ENCODE measurements around the gene FSTL5. TPM values are rescaled to one million over a fixed set of nuclear protein-coding genes. Genes with fewer than 3 reads are reported as not detected.

FSTL5 gene
- total RNA-seq, 2 donors from 2014 or later = not detected

DNA sequence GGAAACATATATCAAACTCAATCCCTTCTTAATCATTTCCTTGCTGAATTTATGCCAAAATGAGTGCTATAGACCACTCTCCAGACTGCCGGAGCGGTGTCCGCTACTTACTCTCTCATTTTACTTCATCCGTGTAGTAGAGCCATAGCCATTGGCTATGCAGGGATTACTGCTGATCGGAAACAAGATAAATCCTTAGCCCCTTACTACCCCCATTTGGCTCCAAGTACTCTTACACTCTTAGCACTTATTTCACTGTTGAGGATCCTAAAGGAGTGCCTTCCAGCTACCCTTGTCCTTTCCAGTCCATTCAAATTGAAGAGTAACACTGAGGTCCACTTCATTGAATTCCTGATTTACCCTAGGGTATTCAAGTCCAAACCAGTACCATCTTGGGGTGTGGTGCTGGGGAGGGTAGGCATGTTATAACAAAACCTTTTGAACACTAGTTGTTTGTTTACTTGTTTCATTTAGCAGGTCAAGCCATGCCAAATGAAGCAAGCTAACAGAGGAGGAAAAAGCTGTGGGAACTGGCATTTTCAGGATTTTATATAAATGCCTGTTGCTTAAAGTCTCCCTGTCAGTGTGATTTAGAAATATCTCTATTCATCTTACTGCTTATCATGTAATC lies 715.1 kb downstream of the FSTL5 start:
- no peaks in the 10 kb centered on the region for H3K27me3 Mint-ChIP-seq
- peaks cover 4% of the 10 kb centered on the region for H3K9me3 Mint-ChIP-seq
- H3K36me3 Mint-ChIP-seq (ENCODE audit: low read depth) = no peaks in the 10 kb centered on the region
- ATAC-seq (replicated peaks) = no peak
- no peak overlapping the region for H3K27ac Mint-ChIP-seq
- no peaks in the 10 kb centered on the region for H3K4me1 Mint-ChIP-seq
- no peak overlapping the region for H3K4me3 Mint-ChIP-seq

DNA sequence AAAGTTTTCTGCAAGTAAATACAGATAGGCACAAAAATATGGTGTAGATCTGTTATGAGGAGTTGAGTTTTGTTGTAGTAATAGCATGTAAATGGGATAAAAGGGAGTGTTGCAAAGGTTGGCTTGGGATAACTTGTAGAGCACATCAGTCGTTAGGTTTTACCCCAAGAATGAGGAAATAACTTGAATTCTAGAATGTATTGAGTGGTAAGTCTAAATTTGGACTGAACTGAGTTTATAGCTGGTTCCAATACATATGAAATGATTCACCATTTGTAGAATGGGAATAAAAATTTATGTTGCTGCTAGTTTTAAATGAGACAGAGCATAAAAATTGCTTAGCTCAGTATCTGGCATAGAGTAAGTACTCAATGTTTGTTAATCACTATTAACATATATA lies 719.2 kb downstream of the FSTL5 start:
- Mint-ChIP-seq H3K9me3 (peaks cover 12% of the 10 kb centered on the region), H3K36me3 (ENCODE audit: low read depth) (no peaks in the 10 kb centered on the region), H3K4me1 (no peaks in the 10 kb centered on the region), H3K27me3 (no peaks in the 10 kb centered on the region), H3K4me3 (no peak overlapping the region), H3K27ac (no peak overlapping the region)
- ATAC-seq (replicated peaks) = no peak

DNA sequence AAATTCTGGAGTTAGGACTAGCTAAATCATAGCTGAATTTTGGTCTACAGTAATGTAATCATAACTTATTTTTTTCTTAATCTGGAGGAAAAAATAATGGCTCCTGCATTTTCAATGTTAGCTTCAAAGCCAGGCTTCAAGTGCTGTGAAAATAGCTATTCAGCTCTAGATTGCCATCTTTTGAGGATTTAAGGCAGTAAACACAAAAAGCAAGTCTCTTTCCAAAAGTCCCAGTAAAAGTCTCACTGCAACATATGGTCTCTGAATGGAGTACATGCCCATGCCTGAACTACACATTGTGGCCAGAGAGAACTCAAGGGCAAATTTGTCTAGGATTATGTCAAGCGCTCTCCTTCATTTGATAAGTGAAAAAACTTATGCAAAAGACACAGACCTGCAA lies 720.9 kb downstream of the FSTL5 start:
- H3K9me3 Mint-ChIP-seq = peaks cover 12% of the 10 kb centered on the region
- H3K36me3 Mint-ChIP-seq (ENCODE audit: low read depth) = no peaks in the 10 kb centered on the region
- no peak overlapping the region for H3K4me3 Mint-ChIP-seq
- no peaks in the 10 kb centered on the region for H3K4me1 Mint-ChIP-seq
- no peaks in the 10 kb centered on the region for H3K27me3 Mint-ChIP-seq
- no peak overlapping the region for H3K27ac Mint-ChIP-seq
- no peak for ATAC-seq (replicated peaks)

DNA sequence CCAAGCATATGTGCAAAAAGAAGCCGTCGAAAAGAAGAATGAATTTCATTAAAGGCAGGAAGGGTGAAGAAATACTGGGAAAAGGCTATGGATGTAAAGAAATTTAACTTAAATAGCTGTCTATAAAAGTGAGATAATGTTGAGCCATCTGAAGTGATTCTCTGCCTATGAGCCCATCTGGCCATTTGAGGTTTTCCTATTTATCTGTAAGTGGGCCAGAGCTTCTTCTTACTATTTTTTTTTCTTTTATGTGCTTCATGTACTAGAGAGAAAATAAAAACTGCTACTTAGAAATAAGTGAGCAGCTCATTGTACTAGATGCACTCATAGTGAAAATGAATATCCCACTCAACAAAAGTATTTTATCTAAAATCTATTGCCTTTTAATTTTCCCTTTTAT lies 725.7 kb downstream of the FSTL5 start:
- H3K36me3 Mint-ChIP-seq (ENCODE audit: low read depth) = no peaks in the 10 kb centered on the region
- no peak overlapping the region for H3K4me3 Mint-ChIP-seq
- no peaks in the 10 kb centered on the region for H3K27me3 Mint-ChIP-seq
- no peak overlapping the region for H3K27ac Mint-ChIP-seq
- ATAC-seq (replicated peaks) = no peak
- H3K4me1 Mint-ChIP-seq = no peaks in the 10 kb centered on the region
- H3K9me3 Mint-ChIP-seq = peaks cover 12% of the 10 kb centered on the region

DNA sequence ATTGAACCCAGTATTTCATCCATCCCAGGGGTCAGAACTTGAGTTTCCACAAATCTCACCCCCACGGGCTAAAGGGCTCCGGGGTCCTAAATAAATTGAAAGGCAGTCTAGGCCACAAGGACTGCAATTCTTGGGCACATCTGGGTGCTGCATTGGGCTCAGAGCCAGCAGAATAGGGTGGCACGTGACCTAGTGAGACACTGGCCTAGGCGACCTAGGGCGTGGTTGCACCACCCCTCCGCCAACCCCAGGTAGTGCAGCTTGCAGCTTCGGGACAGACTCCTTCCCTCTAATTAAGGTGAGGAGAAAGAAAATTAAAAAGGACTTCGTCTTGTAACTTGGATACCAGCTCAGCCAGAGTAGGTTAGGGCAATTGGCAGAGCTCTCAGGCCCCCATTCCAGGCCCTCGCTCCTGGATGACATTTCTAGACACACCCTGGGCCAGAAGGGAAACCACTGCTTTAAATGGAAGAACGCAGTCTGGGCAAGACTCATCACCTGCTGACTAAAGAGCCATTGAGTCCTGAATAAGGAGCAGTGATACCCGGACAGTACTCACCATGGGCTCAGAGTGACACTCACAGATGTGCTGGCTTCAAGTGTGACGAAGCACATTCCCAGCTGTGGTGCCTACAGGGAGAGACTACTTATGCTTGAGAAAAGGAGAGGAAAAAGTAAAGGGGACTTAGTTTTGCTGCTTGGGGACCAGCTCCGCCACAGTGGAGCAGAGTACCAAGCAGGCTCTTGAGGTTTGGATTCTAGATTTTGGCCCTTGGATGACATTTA lies 735.4 kb downstream of the FSTL5 start:
- Mint-ChIP-seq H3K9me3 (peaks cover 12% of the 10 kb centered on the region), H3K27ac (no peak overlapping the region), H3K36me3 (ENCODE audit: low read depth) (no peaks in the 10 kb centered on the region), H3K27me3 (no peaks in the 10 kb centered on the region), H3K4me3 (no peak overlapping the region), H3K4me1 (no peaks in the 10 kb centered on the region)
- no peak for ATAC-seq (replicated peaks)

DNA sequence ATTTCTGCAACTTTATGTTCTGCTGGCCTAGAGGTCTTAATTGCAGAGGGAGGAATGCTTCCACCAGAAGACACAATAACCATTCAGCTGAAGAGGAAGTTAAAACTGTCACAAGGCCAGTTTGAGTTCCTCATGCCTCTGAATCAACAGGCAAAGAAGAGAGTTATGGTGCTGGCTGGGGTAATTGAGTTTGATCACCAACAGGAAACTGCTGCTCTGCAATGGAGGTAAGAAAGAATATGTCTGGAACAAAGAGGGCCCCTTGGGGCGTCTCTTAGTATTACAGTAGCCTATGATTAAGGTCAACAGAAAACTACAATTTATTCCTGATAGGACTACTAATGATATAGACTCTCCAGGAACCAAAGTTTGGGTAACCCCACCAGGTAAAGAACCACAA lies 744.0 kb downstream of the FSTL5 start:
- H3K9me3 Mint-ChIP-seq = no peaks in the 10 kb centered on the region

DNA sequence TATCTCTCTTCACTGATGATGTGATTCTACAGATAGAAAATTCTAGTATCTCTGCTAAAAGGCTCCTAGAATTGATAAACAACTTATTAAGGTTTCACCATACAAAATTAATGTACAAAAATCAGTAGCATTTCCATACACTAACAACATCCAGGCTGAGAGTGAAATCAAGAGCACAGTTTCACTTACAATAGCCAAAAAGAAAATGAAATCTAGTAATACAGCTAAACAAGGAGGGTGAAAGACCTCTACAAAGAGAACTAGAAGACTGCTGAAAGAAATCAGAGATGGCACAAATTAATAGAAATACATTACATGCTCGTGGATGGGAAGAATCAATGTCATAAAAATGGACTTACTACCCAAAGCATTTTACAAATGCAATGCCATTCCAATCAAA lies 751.9 kb downstream of the FSTL5 start:
- peaks cover 13% of the 10 kb centered on the region for H3K9me3 Mint-ChIP-seq
- no peak for ATAC-seq (replicated peaks)
- H3K27me3 Mint-ChIP-seq = no peaks in the 10 kb centered on the region
- no peak overlapping the region for H3K27ac Mint-ChIP-seq
- no peak overlapping the region for H3K4me3 Mint-ChIP-seq
- H3K4me1 Mint-ChIP-seq = no peaks in the 10 kb centered on the region
- H3K36me3 Mint-ChIP-seq (ENCODE audit: low read depth) = no peaks in the 10 kb centered on the region

More for the DNA sequence above, 744.0 kb downstream of the FSTL5 start:
- Mint-ChIP-seq H3K4me3 (no peak overlapping the region), H3K27ac (no peak overlapping the region), H3K27me3 (no peaks in the 10 kb centered on the region), H3K36me3 (ENCODE audit: low read depth) (no peaks in the 10 kb centered on the region), H3K4me1 (no peaks in the 10 kb centered on the region)
- ATAC-seq (replicated peaks) = no peak

DNA sequence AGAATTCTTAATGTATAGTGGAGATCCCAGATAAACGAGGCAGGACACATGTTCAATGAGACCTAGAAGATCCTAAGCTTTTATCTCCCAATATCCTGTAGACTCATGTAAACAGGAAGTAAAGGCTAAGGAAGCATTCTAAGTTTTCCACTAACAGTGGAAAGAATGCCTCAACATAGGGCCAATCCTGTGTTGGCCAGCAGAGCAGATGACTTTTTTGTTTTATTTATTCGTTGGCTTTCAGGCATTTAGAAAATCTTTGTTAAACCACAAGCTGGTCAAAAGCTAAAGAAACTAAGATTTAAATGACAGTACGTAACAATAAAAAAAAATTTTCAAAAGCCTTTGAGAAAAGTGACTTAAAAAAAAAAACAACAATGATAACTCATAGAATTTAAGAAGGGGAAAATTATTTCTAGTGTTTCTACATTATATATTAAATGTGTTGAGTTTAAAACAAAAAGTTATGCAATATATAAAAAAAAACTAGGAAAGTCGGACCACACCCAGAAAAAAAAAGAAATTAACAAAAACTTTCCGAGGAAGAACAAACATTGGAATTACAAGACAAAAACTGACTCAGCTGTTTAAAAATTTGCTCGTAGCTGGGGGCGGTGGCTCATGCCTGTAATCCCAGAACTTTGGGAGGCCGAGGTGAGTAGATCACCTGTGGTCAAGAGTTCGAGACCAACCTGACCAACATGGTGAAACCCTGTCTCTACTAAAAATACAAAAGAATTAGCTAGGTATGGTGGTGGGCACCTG lies 759.3 kb downstream of the FSTL5 start:
- no peak overlapping the region for H3K27ac Mint-ChIP-seq
- no peak overlapping the region for H3K4me3 Mint-ChIP-seq
- H3K4me1 Mint-ChIP-seq = no peaks in the 10 kb centered on the region
- no peak for ATAC-seq (replicated peaks)
- H3K9me3 Mint-ChIP-seq = peaks cover 17% of the 10 kb centered on the region
- no peaks in the 10 kb centered on the region for H3K27me3 Mint-ChIP-seq
- no peaks in the 10 kb centered on the region for H3K36me3 Mint-ChIP-seq (ENCODE audit: low read depth)

DNA sequence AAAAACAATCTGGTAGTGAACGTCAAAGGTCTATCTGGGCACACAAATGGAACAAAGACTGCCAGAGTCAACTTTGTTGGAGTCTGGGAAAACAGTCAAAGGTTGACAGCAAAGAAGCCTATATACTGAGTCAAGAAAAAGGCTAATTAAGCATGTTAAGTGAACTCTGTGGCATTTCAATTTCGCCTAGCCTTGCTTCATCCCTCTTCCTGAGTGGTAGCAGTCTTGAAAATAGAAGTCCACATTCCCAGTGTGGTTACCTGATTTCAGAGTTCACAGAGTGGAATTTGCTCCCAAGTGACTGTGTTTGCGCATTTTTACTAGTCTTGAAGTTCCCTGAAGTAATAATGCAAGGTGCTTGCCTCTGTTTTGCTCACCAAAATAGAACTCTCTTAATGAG lies 760.0 kb downstream of the FSTL5 start:
- ATAC-seq (replicated peaks) = no peak
- Mint-ChIP-seq H3K4me1 (no peaks in the 10 kb centered on the region), H3K27me3 (no peaks in the 10 kb centered on the region), H3K4me3 (no peak overlapping the region), H3K36me3 (ENCODE audit: low read depth) (no peaks in the 10 kb centered on the region), H3K9me3 (peaks cover 17% of the 10 kb centered on the region), H3K27ac (no peak overlapping the region)

DNA sequence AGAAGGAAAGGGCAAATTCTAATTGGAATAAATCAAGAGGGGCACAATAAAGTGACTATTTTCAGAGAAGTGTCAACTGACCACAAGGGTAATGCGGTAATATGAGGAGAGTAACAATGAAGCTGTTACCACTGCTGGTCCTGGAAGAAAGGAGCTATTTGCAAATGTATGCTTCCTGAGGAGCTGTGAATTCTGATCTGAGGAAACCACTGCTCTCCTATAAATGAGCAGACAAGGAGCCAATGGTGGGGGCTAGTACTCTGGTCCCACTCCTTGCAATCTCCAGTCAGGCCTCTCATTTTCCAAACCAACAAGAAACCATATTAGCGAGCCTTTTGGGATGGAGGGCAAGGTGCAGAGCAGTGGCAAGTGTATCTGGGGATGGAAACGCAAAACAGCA lies 770.2 kb downstream of the FSTL5 start:
- H3K4me3 Mint-ChIP-seq = no peak overlapping the region
- no peaks in the 10 kb centered on the region for H3K27me3 Mint-ChIP-seq
- H3K4me1 Mint-ChIP-seq = no peaks in the 10 kb centered on the region
- H3K9me3 Mint-ChIP-seq = no peaks in the 10 kb centered on the region
- no peak overlapping the region for H3K27ac Mint-ChIP-seq
- H3K36me3 Mint-ChIP-seq (ENCODE audit: low read depth) = no peaks in the 10 kb centered on the region
- ATAC-seq (replicated peaks) = no peak

DNA sequence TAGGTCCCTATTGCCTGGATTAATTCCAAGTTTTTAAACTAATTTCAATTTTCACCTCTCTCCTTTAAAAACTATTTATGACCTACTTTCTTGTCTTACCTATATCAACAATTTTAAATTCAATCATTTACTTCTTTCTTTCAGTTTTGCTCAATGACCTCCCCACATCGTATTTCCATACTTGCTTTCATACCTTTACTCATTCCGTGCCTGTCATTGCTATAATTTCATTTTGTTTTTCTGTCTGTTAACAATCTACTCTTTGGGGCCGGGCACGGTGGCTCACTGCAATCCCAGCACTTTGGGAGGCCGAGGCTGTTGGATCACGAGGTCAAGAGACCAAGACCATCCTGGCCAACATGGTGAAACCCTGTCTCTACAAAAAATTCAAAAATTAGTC lies 781.1 kb downstream of the FSTL5 start:
- no peak for ATAC-seq (replicated peaks)
- H3K27ac Mint-ChIP-seq = no peak overlapping the region
- no peaks in the 10 kb centered on the region for H3K4me1 Mint-ChIP-seq
- no peaks in the 10 kb centered on the region for H3K36me3 Mint-ChIP-seq (ENCODE audit: low read depth)
- H3K9me3 Mint-ChIP-seq = peaks cover 4% of the 10 kb centered on the region
- H3K4me3 Mint-ChIP-seq = no peak overlapping the region
- H3K27me3 Mint-ChIP-seq = no peaks in the 10 kb centered on the region

DNA sequence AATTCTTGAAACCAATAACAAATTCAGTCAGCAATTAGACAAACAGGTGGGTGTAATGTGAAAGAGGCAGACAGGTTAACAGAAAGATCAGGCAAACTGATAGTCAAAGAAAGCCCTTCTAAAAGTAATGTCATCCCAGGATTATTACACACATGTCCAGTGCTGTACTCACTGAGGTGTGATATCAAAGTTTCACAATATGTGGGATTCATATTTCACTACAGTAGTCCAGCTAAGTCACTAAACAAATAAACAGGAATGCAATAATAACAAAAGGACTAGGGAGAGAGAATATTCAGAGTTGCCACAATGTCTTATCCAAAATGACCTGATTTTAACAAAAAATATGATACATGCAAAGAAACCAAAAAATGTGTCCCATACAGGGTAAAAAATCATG lies 787.5 kb downstream of the FSTL5 start:
- no peak overlapping the region for H3K27ac Mint-ChIP-seq
- H3K36me3 Mint-ChIP-seq (ENCODE audit: low read depth) = no peaks in the 10 kb centered on the region
- H3K9me3 Mint-ChIP-seq = peaks cover 19% of the 10 kb centered on the region

DNA sequence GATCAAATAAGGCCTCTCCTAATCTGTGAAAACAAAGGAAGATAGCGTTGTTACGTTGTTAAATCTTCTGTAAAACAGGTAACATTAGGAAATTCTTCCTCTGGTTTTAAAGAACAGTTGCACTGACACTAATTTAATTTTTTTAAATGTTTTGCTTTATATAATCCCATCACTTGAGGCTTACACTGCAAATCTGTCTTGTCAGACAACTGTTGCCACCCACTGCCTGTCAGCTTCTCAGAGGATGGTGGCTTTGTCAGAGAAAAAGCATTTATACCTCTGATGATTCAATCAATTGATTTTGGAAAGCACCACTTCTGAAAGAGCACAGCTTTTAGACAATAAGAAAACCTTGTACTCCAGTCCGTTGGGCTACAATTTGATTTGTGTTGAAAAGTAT lies 799.1 kb downstream of the FSTL5 start:
- no peak overlapping the region for H3K4me3 Mint-ChIP-seq
- no peaks in the 10 kb centered on the region for H3K36me3 Mint-ChIP-seq (ENCODE audit: low read depth)
- H3K27me3 Mint-ChIP-seq = no peaks in the 10 kb centered on the region
- peaks cover 10% of the 10 kb centered on the region for H3K9me3 Mint-ChIP-seq
- no peak for ATAC-seq (replicated peaks)
- no peak overlapping the region for H3K27ac Mint-ChIP-seq
- no peaks in the 10 kb centered on the region for H3K4me1 Mint-ChIP-seq

More for the DNA sequence above, 787.5 kb downstream of the FSTL5 start:
- H3K4me1 Mint-ChIP-seq = no peaks in the 10 kb centered on the region
- no peak overlapping the region for H3K4me3 Mint-ChIP-seq
- no peak for ATAC-seq (replicated peaks)
- no peaks in the 10 kb centered on the region for H3K27me3 Mint-ChIP-seq

DNA sequence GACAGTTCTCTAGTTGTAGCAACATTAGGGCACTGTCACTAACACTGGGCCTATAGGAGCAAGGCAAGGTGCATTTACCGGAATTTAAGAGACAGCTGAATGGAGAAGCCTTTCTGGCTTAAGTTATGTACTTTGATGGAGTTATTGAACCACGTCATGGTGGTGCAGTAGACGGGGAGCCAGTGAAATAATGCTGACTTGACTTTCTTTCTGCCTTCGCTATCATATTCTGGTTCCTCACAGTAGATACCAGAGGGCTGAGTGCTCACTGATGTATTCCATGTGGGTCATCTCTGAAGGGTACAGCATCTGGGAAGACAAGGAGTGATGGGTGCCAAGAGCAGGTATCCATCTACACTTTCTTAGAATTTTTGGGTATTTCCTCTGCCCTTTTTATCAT lies 802.8 kb downstream of the FSTL5 start:
- H3K9me3 Mint-ChIP-seq = peaks cover 10% of the 10 kb centered on the region
- no peaks in the 10 kb centered on the region for H3K4me1 Mint-ChIP-seq
- H3K27me3 Mint-ChIP-seq = no peaks in the 10 kb centered on the region
- H3K36me3 Mint-ChIP-seq (ENCODE audit: low read depth) = no peaks in the 10 kb centered on the region
- ATAC-seq (replicated peaks) = no peak
- no peak overlapping the region for H3K27ac Mint-ChIP-seq
- H3K4me3 Mint-ChIP-seq = no peak overlapping the region

DNA sequence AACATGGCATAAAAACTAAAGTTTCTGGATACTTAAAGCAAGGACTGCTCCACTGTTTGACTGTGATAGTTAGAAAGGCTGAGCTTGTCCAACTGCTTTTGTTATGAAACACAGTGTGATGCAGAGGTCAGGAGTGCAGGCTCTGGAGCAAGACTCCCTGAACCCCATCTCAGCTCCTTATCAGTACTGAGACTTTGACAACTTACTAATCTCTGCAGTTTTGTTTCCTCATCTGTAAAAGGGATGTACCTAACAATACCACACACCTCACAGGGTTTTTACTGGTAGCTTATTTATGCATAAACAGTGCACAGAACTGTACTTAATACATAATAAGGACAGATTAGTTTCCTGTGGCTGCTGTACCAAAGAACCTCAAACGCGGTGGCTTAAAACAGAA lies 804.3 kb downstream of the FSTL5 start:
- H3K27ac Mint-ChIP-seq = no peak overlapping the region
- ATAC-seq (replicated peaks) = no peak
- no peaks in the 10 kb centered on the region for H3K4me1 Mint-ChIP-seq
- H3K4me3 Mint-ChIP-seq = no peak overlapping the region
- no peaks in the 10 kb centered on the region for H3K36me3 Mint-ChIP-seq (ENCODE audit: low read depth)
- no peaks in the 10 kb centered on the region for H3K27me3 Mint-ChIP-seq
- peaks cover 8% of the 10 kb centered on the region for H3K9me3 Mint-ChIP-seq

All from activated T-helper 17 cell treated with anti-CD3 and anti-CD28 coated beads, Interleukin-2, amount 50 U/mL, for 72 hours (primary cell).